ENCODE results near the gene CARD19.

- TF ChIP-seq PREB (CRISPR knock-in tag; IDR thresholded peaks at IDR 0.05) (no peak), REST (IDR thresholded peaks at IDR 0.05; ENCODE audit: borderline replicate concordance) (no peak), REST (CRISPR knock-in tag; IDR thresholded peaks at IDR 0.05; ENCODE audit: low read depth) (no peak), TSHZ1 (CRISPR knock-in tag; IDR thresholded peaks at IDR 0.05) (no peak), CTCF (IDR thresholded peaks at IDR 0.05 in 2 of 3, conservative IDR thresholded peaks at IDR 0.05 in 1 of 3; ENCODE audit: insufficient read depth in 2 of 3, low read depth in 1 of 3, low read length in 3 of 3) (no peak), ZNF384 (IDR thresholded peaks at IDR 0.05; ENCODE audit: low read depth, low read length) (no peak), HNRNPK (IDR thresholded peaks at IDR 0.05; ENCODE audit: low read depth, low read length, poor library complexity, severe bottlenecking) (no peak), EGR1 (conservative IDR thresholded peaks at IDR 0.05) (no peak)
These were observed 24.9 kb downstream of the CARD19 start for GRCh38 chr9:93120846-93121315.

Measured in K562 (cell line).